ENCODE data around the gene ENG. TPM values are rescaled to one million over a fixed set of nuclear protein-coding genes. Genes with fewer than 3 reads are reported as not detected.

ENG gene
- total RNA-seq, 1 donor from 2014 or later, result not detected

- peaks cover 4% of the 10 kb centered on the region for H3K4me1 Mint-ChIP-seq
- H3K4me1 ChIP-seq, result peaks cover 3% of the 10 kb centered on the region
- no peaks in the 10 kb centered on the region for H3K9me3 Mint-ChIP-seq
- H3F3A ChIP-seq (ENCODE audit: low read depth), result peaks cover 30% of the 10 kb centered on the region
- no peaks in the 10 kb centered on the region for H3K9me3 ChIP-seq (ENCODE audit: low read depth)
- H3K27ac Mint-ChIP-seq, result no peak overlapping the region
- H3K4me3 Mint-ChIP-seq, result peak overlapping the region; percentile 60
- H3K27me3 Mint-ChIP-seq (ENCODE audit: insufficient read depth, low read depth), result peaks cover 2% of the 10 kb centered on the region
- peaks cover 3% of the 10 kb centered on the region for H3K36me3 Mint-ChIP-seq
- H3K27me3 ChIP-seq, result no peaks in the 10 kb centered on the region
- H3K27ac ChIP-seq, result no peak overlapping the region
- no peaks in the 10 kb centered on the region for H3K79me2 ChIP-seq (ENCODE audit: low read depth)
- H3K9ac ChIP-seq, result no peak overlapping the region
- H3K4me3 ChIP-seq, result no peak overlapping the region
- no peak overlapping the region for H3K4me2 ChIP-seq
- no peak for DNase-seq (ENCODE audit: low spot score)
- no peak for TF ChIP-seq EZH2 (IDR thresholded peaks at IDR 0.05)
- TF ChIP-seq CTCF (IDR thresholded peaks at IDR 0.05), result no peak
- no peak for TF ChIP-seq EZH2phosphoT487 (IDR thresholded peaks at IDR 0.05)
- H4K20me1 ChIP-seq (ENCODE audit: low read depth), result peaks cover 6% of the 10 kb centered on the region
- no peaks in the 10 kb centered on the region for H3K36me3 ChIP-seq
- no peak overlapping the region for H2AFZ ChIP-seq (replicated peaks)
Observed at GRCh38 chr9:127796225-127796813, 58.1 kb downstream of the ENG start.

GRCh38 chr9:127794001-127794791, 60.3 kb downstream of the ENG start:
- peaks cover 2% of the 10 kb centered on the region for H3K27me3 Mint-ChIP-seq (ENCODE audit: insufficient read depth, low read depth)
- H3K36me3 Mint-ChIP-seq, result peaks cover 15% of the 10 kb centered on the region
- H3K4me2 ChIP-seq, result no peak overlapping the region
- no peak overlapping the region for H3K27ac Mint-ChIP-seq
- no peak overlapping the region for H3K4me3 ChIP-seq
- no peak overlapping the region for H3K4me3 Mint-ChIP-seq
- H2AFZ ChIP-seq (replicated peaks), result no peak overlapping the region
- no peaks in the 10 kb centered on the region for H3K9me3 ChIP-seq (ENCODE audit: low read depth)
- H3K4me1 ChIP-seq, result peaks cover 3% of the 10 kb centered on the region
- H3K9ac ChIP-seq, result no peak overlapping the region
- TF ChIP-seq CTCF (IDR thresholded peaks at IDR 0.05) (no peak), EZH2 (IDR thresholded peaks at IDR 0.05) (no peak), EZH2phosphoT487 (IDR thresholded peaks at IDR 0.05) (no peak)
- H4K20me1 ChIP-seq (ENCODE audit: low read depth), result peaks cover 16% of the 10 kb centered on the region
- peak overlapping the region; percentile 63 for H3K27ac ChIP-seq
- DNase-seq (ENCODE audit: low spot score), result no peak
- peaks cover 5% of the 10 kb centered on the region for H3K79me2 ChIP-seq (ENCODE audit: low read depth)
- peaks cover 24% of the 10 kb centered on the region for H3F3A ChIP-seq (ENCODE audit: low read depth)
- H3K27me3 ChIP-seq, result no peaks in the 10 kb centered on the region
- no peaks in the 10 kb centered on the region for H3K9me3 Mint-ChIP-seq
- no peaks in the 10 kb centered on the region for H3K36me3 ChIP-seq
- peaks cover 4% of the 10 kb centered on the region for H3K4me1 Mint-ChIP-seq

GRCh38 chr9:127793093-127793708, 61.3 kb downstream of the ENG start:
- no peak overlapping the region for H3K4me3 ChIP-seq
- no peak overlapping the region for H2AFZ ChIP-seq (replicated peaks)
- peaks cover 3% of the 10 kb centered on the region for H3K4me1 ChIP-seq
- H3K27me3 ChIP-seq, result no peaks in the 10 kb centered on the region
- H3F3A ChIP-seq (ENCODE audit: low read depth), result peaks cover 24% of the 10 kb centered on the region
- H3K4me2 ChIP-seq, result no peak overlapping the region
- H3K36me3 ChIP-seq, result no peaks in the 10 kb centered on the region
- peak overlapping the region; percentile 63 for H3K27ac ChIP-seq
- H4K20me1 ChIP-seq (ENCODE audit: low read depth), result peaks cover 25% of the 10 kb centered on the region
- peaks cover 23% of the 10 kb centered on the region for H3K36me3 Mint-ChIP-seq
- H3K4me3 Mint-ChIP-seq, result no peak overlapping the region
- peaks cover 4% of the 10 kb centered on the region for H3K4me1 Mint-ChIP-seq
- DNase-seq (ENCODE audit: low spot score), result no peak
- no peaks in the 10 kb centered on the region for H3K9me3 Mint-ChIP-seq
- peaks cover 15% of the 10 kb centered on the region for H3K79me2 ChIP-seq (ENCODE audit: low read depth)
- H3K9ac ChIP-seq, result no peak overlapping the region
- no peak overlapping the region for H3K27ac Mint-ChIP-seq
- H3K9me3 ChIP-seq (ENCODE audit: low read depth), result no peaks in the 10 kb centered on the region
- TF ChIP-seq EZH2phosphoT487 (IDR thresholded peaks at IDR 0.05), result no peak
- TF ChIP-seq CTCF (IDR thresholded peaks at IDR 0.05), result no peak
- no peak for TF ChIP-seq EZH2 (IDR thresholded peaks at IDR 0.05)
- peaks cover 2% of the 10 kb centered on the region for H3K27me3 Mint-ChIP-seq (ENCODE audit: insufficient read depth, low read depth)

Measured in neural progenitor cell (in vitro differentiated cells).